ENCODE results near the gene KRT80. TPM values are rescaled to one million over a fixed set of nuclear protein-coding genes. Genes with fewer than 3 reads are reported as not detected.
"Not testable (repeated sequence)": the region's sequence is repeated elsewhere in the genome, so short reads cannot be mapped to it uniquely, and the experiment has no call there.

The KRT80 gene
- polyA plus RNA-seq (2013, experiment 1 of 2), result not detected
- 0.13 TPM for polyA plus RNA-seq (2013, experiment 2 of 2)

DNA sequence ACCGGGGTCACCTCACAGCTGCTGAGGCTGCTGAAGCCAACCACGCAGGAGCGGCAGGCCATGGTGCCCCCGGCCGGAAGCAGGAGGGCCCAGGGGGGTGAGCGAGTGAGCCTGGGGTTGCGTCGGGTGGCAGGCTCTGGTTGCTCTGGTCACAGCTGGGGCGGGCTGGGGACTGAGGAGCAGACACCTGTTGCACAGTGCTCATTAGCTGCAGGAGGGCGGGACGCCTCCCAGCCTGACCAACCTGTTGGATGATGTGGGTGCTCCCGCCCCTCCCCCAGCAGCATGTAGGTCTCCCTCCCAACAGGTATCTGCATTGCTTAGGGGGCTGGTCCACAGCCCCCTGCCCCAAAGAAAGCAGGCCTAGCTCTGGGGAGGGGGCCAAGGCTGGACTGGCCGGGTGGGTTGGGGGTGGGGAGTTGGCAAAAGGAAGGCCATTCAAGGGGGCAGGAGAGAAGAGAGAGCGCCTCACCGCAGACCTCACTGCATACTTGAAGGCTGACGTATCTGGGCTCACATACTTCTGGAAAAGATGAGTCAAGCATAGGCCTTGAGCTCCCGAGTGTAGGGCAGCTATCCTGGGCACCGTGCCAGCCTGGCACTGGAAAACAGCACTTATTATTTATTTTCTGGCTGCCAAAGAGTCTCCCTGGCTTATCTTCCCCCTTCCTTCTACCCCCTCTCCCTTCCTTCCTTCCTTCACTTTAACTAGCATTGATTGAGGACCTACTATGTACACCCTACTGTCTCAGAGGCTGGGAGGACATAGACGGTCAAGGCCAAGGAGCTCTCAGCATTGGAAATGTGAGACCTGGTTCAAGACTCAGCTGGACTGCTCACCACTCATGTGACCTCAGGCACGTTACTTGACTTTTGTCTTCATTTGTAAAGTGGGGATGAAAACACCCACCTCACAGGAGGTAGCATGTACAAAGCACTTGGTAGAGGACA is at the start of gene KRT80:
KRT80 (minus strand) TSS at position 174 of the 951 bp plus-strand sequence; CDS start at position 62, 112 bp downstream.
- Histone ChIP-seq H3K27ac (ENCODE audit: low read depth, low read length) (no peak within 1 kb of the TSS), H3K4me1 (ENCODE audit: insufficient read depth, low read length) (peaks cover 5% of the 10 kb centered on the region; the same call in 1 of the 2 replicates), H3K4me3 (ENCODE audit: low read length) (no peak within 1 kb of the TSS), H3K9me3 (ENCODE audit: insufficient read depth, low read depth, low read length) (no peaks in the 10 kb centered on the region), H3K9ac (ENCODE audit: low read depth, low read length) (no peak within 1 kb of the TSS), H3K27me3 (ENCODE audit: insufficient read depth, low read length) (no peaks in the 10 kb centered on the region), H3K36me3 (ENCODE audit: insufficient read depth, low read length) (no peaks in the 10 kb centered on the region)
- 87% methylated on average over 20 of the region's 20 CpGs for whole genome bisulfite sequencing

DNA sequence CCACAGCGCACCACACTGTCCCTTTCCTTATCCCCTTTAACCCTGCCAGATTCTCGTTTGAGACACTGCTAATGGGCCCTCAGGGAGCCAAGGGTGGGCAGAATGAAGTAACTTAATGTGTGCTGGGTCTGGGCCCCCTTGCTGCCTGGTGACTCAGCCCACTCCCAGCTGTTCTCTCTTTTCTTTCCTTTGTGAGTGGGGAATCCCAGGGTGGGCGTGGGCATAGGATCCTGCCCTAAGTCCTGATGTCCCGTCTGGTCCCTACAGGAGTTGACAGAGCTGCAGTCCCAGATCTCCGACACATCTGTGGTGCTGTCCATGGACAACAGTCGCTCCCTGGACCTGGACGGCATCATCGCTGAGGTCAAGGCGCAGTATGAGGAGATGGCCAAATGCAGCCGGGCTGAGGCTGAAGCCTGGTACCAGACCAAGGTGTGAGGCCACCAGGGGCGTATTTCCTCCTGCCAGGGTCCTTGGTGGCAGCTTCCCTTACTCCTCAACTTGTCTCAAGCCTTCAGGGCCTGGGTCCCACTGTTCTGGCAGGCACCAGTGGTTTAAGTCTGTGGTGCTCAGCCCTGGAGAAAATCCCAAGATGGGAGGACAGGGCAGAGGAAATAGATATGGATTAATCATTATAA is 49.5 kb upstream of the KRT80 start:
- Histone ChIP-seq H3K27ac (ENCODE audit: low read depth, low read length) (no peak overlapping the region), H3K9ac (ENCODE audit: low read depth, low read length) (no peak overlapping the region), H3K4me3 (ENCODE audit: low read length) (no peak overlapping the region), H3K36me3 (ENCODE audit: insufficient read depth, low read length) (no peaks in the 10 kb centered on the region), H3K4me1 (ENCODE audit: insufficient read depth, low read length) (peaks cover 32% of the 10 kb centered on the region), H3K9me3 (ENCODE audit: insufficient read depth, low read depth, low read length) (no peaks in the 10 kb centered on the region), H3K27me3 (ENCODE audit: insufficient read depth, low read length) (no peaks in the 10 kb centered on the region; the same call in 1 of the 2 replicates)
- 82% methylated on average over 11 of the region's 11 CpGs for WGBS

DNA sequence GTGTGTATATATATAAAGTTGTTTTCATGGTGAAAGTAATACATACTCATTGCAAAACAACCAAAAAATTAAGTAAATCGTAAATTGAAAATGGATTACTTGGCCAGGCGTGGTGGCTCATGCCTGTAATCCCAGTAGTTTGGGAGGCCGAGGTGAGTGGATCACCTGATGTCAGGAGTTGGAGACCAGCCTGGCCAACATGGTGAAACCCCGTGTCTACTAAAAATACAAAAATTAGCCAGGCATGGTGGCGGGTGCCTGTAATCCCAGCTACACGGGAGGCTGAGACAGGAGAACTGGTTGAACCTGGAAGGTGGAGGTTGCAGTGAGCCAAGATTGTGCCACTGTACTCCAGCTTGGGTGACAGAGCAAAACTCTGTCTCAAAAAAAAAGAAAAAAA is 48.4 kb upstream of the KRT80 start:
- not testable (repeated sequence) for H3K9ac ChIP-seq (ENCODE audit: low read depth, low read length); H3K27ac ChIP-seq (ENCODE audit: low read depth, low read length); H3K9me3 ChIP-seq (ENCODE audit: insufficient read depth, low read depth, low read length); H3K4me3 ChIP-seq (ENCODE audit: low read length); H3K36me3 ChIP-seq (ENCODE audit: insufficient read depth, low read length); H3K27me3 ChIP-seq (ENCODE audit: insufficient read depth, low read length)
- 95% methylated on average over 6 of the region's 6 CpGs for WGBS
- peaks cover 32% of the 10 kb centered on the region for H3K4me1 ChIP-seq (ENCODE audit: insufficient read depth, low read length)

DNA sequence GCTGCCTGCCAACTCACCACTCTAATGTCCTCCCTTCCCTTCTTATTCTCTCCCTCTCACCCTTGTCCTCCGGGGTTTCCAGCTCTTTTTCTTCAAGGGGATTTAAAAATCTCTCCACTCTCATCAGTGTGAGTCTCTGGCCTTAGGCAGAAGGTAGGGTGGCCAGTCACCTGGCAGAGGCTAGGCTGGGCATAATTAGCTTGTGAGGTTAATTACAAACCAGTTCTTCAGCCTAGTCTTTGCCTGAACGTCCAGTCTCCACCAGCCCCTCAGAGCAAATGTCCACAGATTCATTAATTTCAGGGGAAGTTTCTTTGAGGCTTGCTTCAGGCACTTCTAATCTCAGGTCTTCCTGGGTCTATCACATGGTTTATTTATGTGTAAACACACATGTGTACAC is 48.0 kb upstream of the KRT80 start:
- no peaks in the 10 kb centered on the region for H3K36me3 ChIP-seq (ENCODE audit: insufficient read depth, low read length)
- no peaks in the 10 kb centered on the region for H3K9me3 ChIP-seq (ENCODE audit: insufficient read depth, low read depth, low read length)
- 100% methylated on average over 2 of the region's 2 CpGs for WGBS
- H3K27me3 ChIP-seq (ENCODE audit: insufficient read depth, low read length), result peaks cover 10% of the 10 kb centered on the region
- no peak overlapping the region for H3K9ac ChIP-seq (ENCODE audit: low read depth, low read length)
- H3K4me3 ChIP-seq (ENCODE audit: low read length), result no peak overlapping the region
- H3K27ac ChIP-seq (ENCODE audit: low read depth, low read length), result no peak overlapping the region
- H3K4me1 ChIP-seq (ENCODE audit: insufficient read depth, low read length), result peaks cover 32% of the 10 kb centered on the region

- Histone ChIP-seq H3K9ac (ENCODE audit: low read depth, low read length) (no peak overlapping the region), H3K4me1 (ENCODE audit: insufficient read depth, low read length) (peaks cover 30% of the 10 kb centered on the region), H3K9me3 (ENCODE audit: insufficient read depth, low read depth, low read length) (no peaks in the 10 kb centered on the region), H3K27me3 (ENCODE audit: insufficient read depth, low read length) (peaks cover 17% of the 10 kb centered on the region), H3K36me3 (ENCODE audit: insufficient read depth, low read length) (no peaks in the 10 kb centered on the region), H3K4me3 (ENCODE audit: low read length) (no peak overlapping the region), H3K27ac (ENCODE audit: low read depth, low read length) (no peak overlapping the region)
- 92% methylated on average over 7 of the region's 7 CpGs for WGBS
Observed at GRCh38 chr12:52238916-52239646, 47.3 kb upstream of the KRT80 start.

GRCh38 chr12:52238207-52238840 is 46.5 kb upstream of the KRT80 start:
- Histone ChIP-seq H3K4me3 (ENCODE audit: low read length) (no peak overlapping the region), H3K9ac (ENCODE audit: low read depth, low read length) (no peak overlapping the region), H3K36me3 (ENCODE audit: insufficient read depth, low read length) (no peaks in the 10 kb centered on the region), H3K4me1 (ENCODE audit: insufficient read depth, low read length) (peaks cover 23% of the 10 kb centered on the region), H3K27me3 (ENCODE audit: insufficient read depth, low read length) (peaks cover 25% of the 10 kb centered on the region), H3K9me3 (ENCODE audit: insufficient read depth, low read depth, low read length) (no peaks in the 10 kb centered on the region), H3K27ac (ENCODE audit: low read depth, low read length) (peak overlapping the region; percentile 51; the same call in 1 of the 2 replicates)
- WGBS, result 90% methylated on average over 4 of the region's 4 CpGs

GRCh38 chr12:52236386-52237050 is 44.7 kb upstream of the KRT80 start:
- H3K4me1 ChIP-seq (ENCODE audit: insufficient read depth, low read length), result peaks cover 34% of the 10 kb centered on the region
- H3K4me3 ChIP-seq (ENCODE audit: low read length), result no peak overlapping the region
- H3K9me3 ChIP-seq (ENCODE audit: insufficient read depth, low read depth, low read length), result no peaks in the 10 kb centered on the region
- no peak overlapping the region for H3K9ac ChIP-seq (ENCODE audit: low read depth, low read length)
- H3K27ac ChIP-seq (ENCODE audit: low read depth, low read length), result no peak overlapping the region
- WGBS, result 95% methylated on average over 3 of the region's 3 CpGs
- peaks cover 43% of the 10 kb centered on the region for H3K27me3 ChIP-seq (ENCODE audit: insufficient read depth, low read length)
- no peaks in the 10 kb centered on the region for H3K36me3 ChIP-seq (ENCODE audit: insufficient read depth, low read length)

GRCh38 chr12:52235822-52236361 is 44.1 kb upstream of the KRT80 start:
- Histone ChIP-seq H3K36me3 (ENCODE audit: insufficient read depth, low read length) (no peaks in the 10 kb centered on the region), H3K4me3 (ENCODE audit: low read length) (no peak overlapping the region), H3K27ac (ENCODE audit: low read depth, low read length) (no peak overlapping the region), H3K9me3 (ENCODE audit: insufficient read depth, low read depth, low read length) (no peaks in the 10 kb centered on the region), H3K27me3 (ENCODE audit: insufficient read depth, low read length) (peaks cover 47% of the 10 kb centered on the region), H3K4me1 (ENCODE audit: insufficient read depth, low read length) (peaks cover 29% of the 10 kb centered on the region), H3K9ac (ENCODE audit: low read depth, low read length) (no peak overlapping the region)
- 95% methylated on average over 4 of the region's 4 CpGs for WGBS

- Histone ChIP-seq H3K36me3 (ENCODE audit: insufficient read depth, low read length) (no peaks in the 10 kb centered on the region), H3K9ac (ENCODE audit: low read depth, low read length) (no peak overlapping the region), H3K9me3 (ENCODE audit: insufficient read depth, low read depth, low read length) (no peaks in the 10 kb centered on the region), H3K4me3 (ENCODE audit: low read length) (no peak overlapping the region), H3K27ac (ENCODE audit: low read depth, low read length) (no peak overlapping the region), H3K4me1 (ENCODE audit: insufficient read depth, low read length) (peaks cover 28% of the 10 kb centered on the region), H3K27me3 (ENCODE audit: insufficient read depth, low read length) (peaks cover 47% of the 10 kb centered on the region)
- WGBS, result 92% methylated on average over 15 of the region's 15 CpGs
Observed at GRCh38 chr12:52235001-52235764, 43.4 kb upstream of the KRT80 start.
